SJSA1 (cell line): ENCODE results near the gene CISD1. TPM values are rescaled to one million over a fixed set of nuclear protein-coding genes. Genes with fewer than 3 reads are reported as not detected.
"Not testable (repeated sequence)": the region's sequence is repeated elsewhere in the genome, so short reads cannot be mapped to it uniquely, and the experiment has no call there.

Experiments
- DNase-seq, 2 experiments: peaks; one replicate each; pipeline ENCODE4 v3.0.0-alpha.2; 2015 to 2020; ENCODE audit warnings: low spot score in 2 of 2, low read depth in 1 of 2
- H3K27ac ChIP-seq: fragments of 250-450 bp; sonication (Bioruptor Pico); 2 replicates; pipeline ENCODE4 v1.5.1; 2020; ENCODE audit warnings: mild to moderate bottlenecking, moderate library complexity
- H3K27me3 ChIP-seq: fragments of 250-450 bp; sonication (Bioruptor Pico); replicated peaks from 2 replicates; pipeline ENCODE4 v1.5.1; 2020; ENCODE audit warnings: mild to moderate bottlenecking, moderate library complexity
- H3K36me3 ChIP-seq: fragments of 250-450 bp; sonication (Bioruptor Pico); 2 replicates; pipeline ENCODE4 v1.5.1; 2020; ENCODE audit warnings: mild to moderate bottlenecking
- H3K4me1 ChIP-seq: fragments of 250-450 bp; sonication (Bioruptor Pico); replicated peaks from 2 replicates; pipeline ENCODE4 v1.6.1; 2021; ENCODE audit warnings: mild to moderate bottlenecking
- H3K4me3 ChIP-seq: fragments of 250-450 bp; sonication (Bioruptor Pico); 2 replicates; pipeline ENCODE4 v1.5.1; 2020; ENCODE audit warnings: mild to moderate bottlenecking
- H3K9me3 ChIP-seq: fragments of 250-450 bp; sonication (Bioruptor Pico); replicated peaks from 2 replicates; pipeline ENCODE4 v1.5.1; 2020; ENCODE audit warnings: mild to moderate bottlenecking
- total RNA-seq: library from RNA; depleted of rRNA; stranded (reverse); fragments of >200 nt; shearing (Covaris generic); gene quantifications from 2 replicates; pipeline ENCODE4 v1.2.3, GENCODE V29; 2014; rRNA removed

The CISD1 gene
- 38.5 and 52.3 TPM in 2 replicates for total RNA-seq

DNA sequence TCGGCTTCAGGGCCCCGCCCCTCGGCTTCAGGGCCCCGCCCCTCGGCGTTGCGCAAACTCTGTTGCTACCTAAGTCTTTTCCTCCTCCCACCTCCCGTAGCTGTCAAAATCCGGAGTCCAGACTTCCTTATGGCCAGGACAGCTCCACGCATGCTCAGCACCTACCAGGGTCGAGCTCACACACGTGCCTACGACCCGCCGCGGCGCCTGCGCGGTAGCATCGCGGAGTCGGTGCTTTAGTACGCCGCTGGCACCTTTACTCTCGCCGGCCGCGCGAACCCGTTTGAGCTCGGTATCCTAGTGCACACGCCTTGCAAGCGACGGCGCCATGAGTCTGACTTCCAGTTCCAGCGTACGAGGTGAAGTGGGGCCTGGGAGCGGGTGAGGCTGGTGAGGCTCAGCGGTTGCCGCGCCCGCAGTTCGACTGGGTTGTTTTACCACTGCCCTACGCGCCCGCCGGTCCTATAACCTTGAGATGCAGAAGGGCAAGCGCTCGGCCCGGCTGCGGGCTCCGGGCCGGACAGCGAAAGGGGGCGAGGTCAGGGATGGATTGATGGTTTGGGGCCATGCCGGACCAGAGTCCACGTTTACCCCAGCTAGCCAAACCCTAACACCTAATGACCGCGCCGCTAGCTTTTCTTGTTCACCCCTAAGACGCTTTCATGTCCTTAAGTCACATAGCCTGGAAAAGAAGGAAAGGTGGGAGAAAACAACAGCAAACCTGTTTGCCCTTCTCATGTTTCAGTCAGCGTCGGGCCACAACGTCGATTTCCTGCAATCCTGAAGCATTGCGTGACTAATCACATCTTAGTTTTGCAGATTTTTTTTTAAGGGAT, at the start of gene CISD1:
Gene CISD1, plus strand, starts transcription at position 217 of the 836 bp plus-strand sequence. Its CDS starts 112 bp downstream, at position 329.
- peak; percentile 95 to 98 for DNase-seq
- peak within 1 kb of the TSS; percentile 79 for H3K27ac ChIP-seq
- peaks cover 25% of the 10 kb centered on the region for H3K4me1 ChIP-seq
- no peaks in the 10 kb centered on the region for H3K27me3 ChIP-seq
- peaks cover 4% of the 10 kb centered on the region; the same call in 1 of the 2 replicates for H3K36me3 ChIP-seq
- peak within 1 kb of the TSS; percentile 60 for H3K4me3 ChIP-seq
- H3K9me3 ChIP-seq: no peaks in the 10 kb centered on the region

DNA sequence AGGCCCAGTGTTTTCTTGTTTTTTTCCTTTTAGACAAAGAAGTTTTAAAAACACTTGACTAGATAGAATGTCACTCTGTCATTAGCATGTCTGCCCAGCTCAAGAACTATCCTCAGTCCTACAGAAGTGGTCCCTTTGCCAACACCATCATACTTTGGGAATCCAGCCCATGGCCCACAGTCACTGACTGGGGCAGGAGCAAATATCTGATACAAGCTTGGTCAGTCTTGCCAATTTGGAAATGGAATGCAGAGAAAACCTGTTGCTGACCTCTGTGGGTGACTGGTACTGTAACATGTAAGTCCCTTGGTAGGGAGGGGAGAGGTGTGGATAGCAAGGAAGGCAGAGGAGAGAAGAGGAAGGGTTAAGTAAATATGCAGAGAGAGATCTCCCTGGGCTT, 49.1 kb upstream of the CISD1 start:
- no peak overlapping the region for H3K4me3 ChIP-seq
- no peaks in the 10 kb centered on the region for H3K27me3 ChIP-seq
- H3K36me3 ChIP-seq: no peaks in the 10 kb centered on the region
- no peaks in the 10 kb centered on the region for H3K9me3 ChIP-seq
- no peak for DNase-seq
- H3K4me1 ChIP-seq: peaks cover 12% of the 10 kb centered on the region
- no peak overlapping the region for H3K27ac ChIP-seq

DNA sequence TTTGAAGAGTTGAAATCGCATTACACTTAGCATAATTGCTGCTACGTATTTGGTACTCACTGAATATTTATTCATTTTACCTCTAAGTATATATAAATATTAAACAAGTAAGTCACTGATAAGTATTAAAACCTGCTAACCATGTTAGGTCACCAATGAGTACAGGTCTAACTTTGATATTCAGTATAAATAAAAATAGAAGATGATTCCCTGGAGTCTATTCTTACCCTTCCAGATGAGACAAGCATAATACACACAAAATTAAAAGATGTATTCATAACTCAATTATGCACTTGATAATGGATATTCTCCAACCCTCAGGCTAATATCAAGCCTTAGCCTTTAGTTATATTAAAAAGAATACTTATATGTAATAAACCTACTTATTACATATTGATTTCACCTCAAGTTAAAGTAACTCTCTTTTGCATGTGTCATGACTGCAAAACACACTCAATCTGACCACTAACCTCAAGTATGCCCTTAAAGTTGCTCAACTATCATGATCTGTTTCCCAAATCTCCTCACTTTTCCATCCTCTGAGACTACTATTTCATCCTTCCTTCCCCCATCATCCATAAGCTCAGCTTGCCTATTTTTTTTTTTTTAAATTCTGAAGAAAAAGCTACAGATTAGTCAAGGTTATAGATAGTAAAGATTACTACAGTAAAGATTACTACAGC, 48.1 kb upstream of the CISD1 start:
- Histone ChIP-seq H3K27me3 (no peaks in the 10 kb centered on the region), H3K4me1 (peaks cover 12% of the 10 kb centered on the region), H3K27ac (no peak overlapping the region), H3K36me3 (no peaks in the 10 kb centered on the region; the same call in 1 of the 2 replicates), H3K4me3 (no peak overlapping the region), H3K9me3 (no peaks in the 10 kb centered on the region)
- no peak for DNase-seq

DNA sequence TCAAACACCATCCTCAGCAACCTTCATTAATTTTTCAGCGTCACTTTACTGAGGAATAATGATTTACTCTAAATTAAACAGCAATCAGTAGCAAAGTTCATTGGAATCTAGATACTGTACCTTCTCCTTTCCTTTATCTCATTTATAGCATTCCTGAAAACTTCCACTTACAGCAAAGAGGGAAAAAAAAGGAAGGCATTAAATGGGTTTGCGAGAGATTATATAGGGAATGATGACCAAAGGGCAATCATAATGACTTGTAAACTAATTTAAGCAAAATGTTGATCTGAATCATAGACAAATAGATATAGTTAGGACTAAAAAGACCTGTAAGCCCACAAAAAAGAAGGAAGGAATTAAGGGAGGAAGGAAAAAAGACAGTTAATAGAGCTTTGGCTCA, 43.3 kb upstream of the CISD1 start:
- H3K4me1 ChIP-seq: no peaks in the 10 kb centered on the region
- no peaks in the 10 kb centered on the region for H3K27me3 ChIP-seq
- no peaks in the 10 kb centered on the region for H3K9me3 ChIP-seq
- H3K4me3 ChIP-seq: no peak overlapping the region
- H3K27ac ChIP-seq: no peak overlapping the region
- no peak for DNase-seq
- H3K36me3 ChIP-seq: peaks cover 5% of the 10 kb centered on the region; the same call in 1 of the 2 replicates

DNA sequence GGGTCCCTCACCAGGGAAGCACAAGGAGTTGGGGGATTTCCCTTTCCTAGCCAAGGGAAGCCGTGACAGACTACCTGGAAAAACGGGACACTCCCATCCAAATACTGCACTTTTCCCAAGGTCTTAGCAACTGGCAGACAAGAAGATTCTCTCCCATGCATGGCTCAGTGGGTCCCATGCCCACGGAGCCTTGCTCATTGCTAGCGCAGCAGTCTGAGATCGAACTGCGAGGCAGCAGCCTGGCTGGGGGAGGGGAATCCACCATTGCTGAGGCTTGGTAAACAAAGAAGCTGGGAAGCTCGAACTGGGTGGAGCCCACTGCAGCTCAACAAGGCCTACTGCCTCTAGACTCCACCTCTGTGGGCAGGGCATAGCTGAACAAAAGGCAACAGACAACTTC, 39.1 kb upstream of the CISD1 start:
- not testable (repeated sequence) for H3K36me3 ChIP-seq, H3K27ac ChIP-seq, H3K27me3 ChIP-seq, H3K4me1 ChIP-seq, H3K9me3 ChIP-seq, DNase-seq, H3K4me3 ChIP-seq

DNA sequence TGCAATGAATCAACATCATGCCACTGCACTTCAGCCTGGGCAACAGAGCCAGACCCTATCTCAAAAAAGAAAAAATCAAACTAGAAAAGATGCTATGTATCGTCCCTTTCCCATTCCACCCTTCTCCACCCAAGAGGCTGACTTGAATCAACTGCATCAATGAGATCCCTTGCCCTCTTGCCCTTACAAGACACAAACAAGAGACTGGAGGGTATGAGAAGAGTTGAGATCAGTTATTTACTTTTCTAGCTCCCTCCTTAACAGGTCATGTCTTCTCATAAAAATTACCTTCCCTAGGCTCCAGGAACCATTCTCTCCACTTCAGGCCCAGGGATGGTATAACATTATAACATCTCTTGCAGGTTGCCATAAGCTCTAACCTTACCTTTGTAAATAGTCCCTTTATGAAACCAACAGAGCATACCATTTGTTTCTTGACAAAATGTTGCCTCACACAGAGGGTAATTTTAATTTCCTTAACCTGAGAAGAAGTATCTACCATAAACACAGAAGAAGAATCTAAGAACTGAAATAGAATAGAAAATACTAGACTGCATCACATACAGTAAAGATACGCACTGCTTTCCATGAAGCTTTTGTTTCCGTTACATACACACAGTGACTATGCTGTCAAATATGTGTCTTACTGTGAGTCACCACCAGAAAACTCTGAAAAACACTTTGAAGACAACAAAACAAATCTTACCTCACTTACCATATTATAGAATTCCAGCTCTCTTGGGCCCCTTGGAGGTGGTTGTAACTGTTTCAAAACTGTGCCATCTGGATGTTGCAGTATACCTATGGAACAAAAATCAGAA, 31.7 kb upstream of the CISD1 start:
- peak; percentile 46 to 92 for DNase-seq
- no peaks in the 10 kb centered on the region for H3K27me3 ChIP-seq
- H3K9me3 ChIP-seq: no peaks in the 10 kb centered on the region
- 0 out of 2 replicates have a peak, but pooled peaks cover 7% of the 10 kb centered on the region for H3K36me3 ChIP-seq
- peaks cover 52% of the 10 kb centered on the region for H3K4me1 ChIP-seq
- no peak overlapping the region for H3K4me3 ChIP-seq
- peak overlapping the region; percentile 85 for H3K27ac ChIP-seq

DNA sequence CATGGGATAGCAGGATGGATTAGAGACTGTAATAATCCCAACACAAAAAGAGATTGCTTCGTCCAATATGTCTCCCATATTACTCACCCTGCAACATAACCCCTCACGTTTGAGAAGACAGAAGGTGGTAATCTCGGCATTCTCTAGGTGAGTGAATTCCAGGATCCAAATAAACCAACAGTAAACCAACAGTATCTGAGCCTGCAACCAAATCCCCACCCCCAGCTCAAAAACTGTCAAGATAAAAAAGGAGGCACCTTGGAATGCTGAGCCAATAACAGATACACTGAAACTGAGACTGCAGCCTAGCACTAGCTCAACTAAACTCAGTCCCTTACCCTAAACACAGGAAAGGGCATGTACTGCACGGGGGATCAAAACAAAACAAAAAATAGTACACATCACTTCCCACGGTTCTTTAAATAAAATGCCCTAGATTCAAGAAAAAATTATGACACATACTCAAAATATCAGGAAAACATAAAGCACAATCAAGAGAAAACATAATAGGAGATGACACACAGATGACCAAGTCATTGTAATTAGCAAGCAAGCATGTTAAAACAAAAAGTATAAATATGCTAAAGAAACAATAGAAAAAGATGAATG, 29.3 kb upstream of the CISD1 start:
- Histone ChIP-seq H3K4me1 (peaks cover 52% of the 10 kb centered on the region), H3K4me3 (no peak overlapping the region), H3K27me3 (no peaks in the 10 kb centered on the region), H3K9me3 (no peaks in the 10 kb centered on the region), H3K27ac (peak overlapping the region; percentile 85), H3K36me3 (0 out of 2 replicates have a peak, but pooled peaks cover 7% of the 10 kb centered on the region)
- DNase-seq: peak in 1 of 2 experiments; percentile 71

DNA sequence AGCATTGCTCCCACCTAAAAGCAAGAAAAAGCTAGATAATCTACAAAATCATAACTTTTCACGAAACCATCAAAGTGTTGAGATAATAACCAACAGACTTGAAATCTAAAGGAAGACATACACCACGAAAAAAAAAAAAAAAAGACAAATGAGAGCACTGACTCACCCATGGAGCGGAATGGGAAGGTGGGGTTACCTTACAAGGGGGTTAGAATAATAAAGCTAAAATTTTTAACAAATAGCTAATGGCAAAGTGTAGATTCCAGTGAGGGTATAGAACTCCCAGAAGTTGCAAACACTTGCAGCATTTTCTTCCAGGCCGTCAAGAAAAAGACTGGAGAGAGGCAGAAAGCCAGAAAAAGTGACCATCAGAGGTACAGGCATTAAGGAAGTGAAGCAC, 28.4 kb upstream of the CISD1 start:
- H3K27me3 ChIP-seq: no peaks in the 10 kb centered on the region
- 0 out of 2 replicates have a peak, but pooled peaks cover 3% of the 10 kb centered on the region for H3K36me3 ChIP-seq
- no peak overlapping the region for H3K4me3 ChIP-seq
- peak in 1 of 2 experiments; percentile 60 for DNase-seq
- H3K27ac ChIP-seq: peak overlapping the region; percentile 85
- no peaks in the 10 kb centered on the region for H3K9me3 ChIP-seq
- H3K4me1 ChIP-seq: peaks cover 52% of the 10 kb centered on the region

DNA sequence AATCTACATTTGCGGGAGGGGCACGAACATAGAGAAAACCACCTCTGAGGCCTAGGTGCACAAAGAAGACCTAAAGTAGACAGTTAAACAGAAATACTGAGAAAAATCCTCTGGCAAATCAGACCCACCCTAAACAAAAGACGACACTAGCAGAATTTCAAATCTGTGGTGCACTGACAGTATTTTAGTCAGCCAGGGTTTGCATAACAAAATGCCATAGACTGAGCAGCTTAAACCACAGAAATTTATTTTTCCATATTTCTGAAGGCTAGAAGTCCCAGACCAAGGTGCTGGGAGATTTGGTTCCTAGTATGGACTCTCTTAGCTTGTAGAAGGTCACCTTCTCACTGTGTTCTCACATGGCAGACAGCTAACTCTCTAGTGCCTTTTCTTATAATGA, 27.6 kb upstream of the CISD1 start:
- Histone ChIP-seq H3K4me3 (no peak overlapping the region), H3K36me3 (no peaks in the 10 kb centered on the region), H3K27me3 (no peaks in the 10 kb centered on the region), H3K4me1 (peaks cover 52% of the 10 kb centered on the region), H3K9me3 (no peaks in the 10 kb centered on the region), H3K27ac (peak overlapping the region; percentile 85)
- DNase-seq: peak in 1 of 2 experiments; percentile 41

DNA sequence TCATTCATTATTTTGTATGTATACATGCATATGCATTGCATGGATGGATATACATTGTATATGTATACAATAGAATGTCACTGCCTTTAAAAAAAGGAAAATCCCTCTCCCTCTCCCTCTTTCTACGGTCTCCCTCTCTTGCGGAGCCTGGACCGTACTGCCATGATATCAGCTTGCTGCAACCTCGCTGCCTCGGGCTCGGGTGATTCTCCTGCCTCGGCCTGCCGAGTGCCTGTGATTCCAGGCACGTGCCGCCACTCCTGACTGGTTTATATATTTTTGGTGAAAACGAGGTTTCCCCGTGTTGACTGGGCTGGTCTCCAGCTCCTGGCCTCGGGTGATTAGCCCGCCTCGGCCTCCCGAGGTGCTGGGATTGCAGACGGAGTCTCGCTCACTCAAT, 25.7 kb upstream of the CISD1 start:
- no peaks in the 10 kb centered on the region for H3K9me3 ChIP-seq
- no peak for DNase-seq

DNA sequence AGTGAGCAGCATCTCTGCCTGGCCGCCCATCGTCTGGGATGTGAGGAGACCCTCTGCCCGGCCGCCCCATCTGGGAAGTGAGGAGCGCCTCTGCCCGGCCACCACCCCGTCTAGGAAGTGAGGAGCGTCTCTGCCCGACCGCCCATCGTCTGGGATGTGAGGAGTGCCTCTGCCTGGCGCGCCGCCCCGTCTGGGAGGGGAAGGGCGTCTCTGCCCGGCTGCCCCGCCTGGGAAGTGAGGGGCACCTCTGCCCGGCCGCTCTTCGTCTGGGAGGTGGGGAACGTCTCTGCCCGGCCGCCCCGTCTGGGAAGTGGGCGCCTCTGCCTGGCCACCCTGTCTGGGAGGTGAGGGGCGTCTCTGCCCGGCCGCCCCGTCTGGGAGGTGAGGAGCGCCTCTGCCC, 25.2 kb upstream of the CISD1 start:
- not testable (repeated sequence) for H3K4me3 ChIP-seq, H3K27ac ChIP-seq, H3K27me3 ChIP-seq, H3K9me3 ChIP-seq, H3K36me3 ChIP-seq, DNase-seq
- H3K4me1 ChIP-seq: peaks cover 29% of the 10 kb centered on the region

More for the DNA sequence above, 25.7 kb upstream of the CISD1 start:
- H3K4me3 ChIP-seq: no peak overlapping the region
- H3K36me3 ChIP-seq: no peaks in the 10 kb centered on the region
- H3K27me3 ChIP-seq: no peaks in the 10 kb centered on the region
- no peak overlapping the region for H3K27ac ChIP-seq
- peaks cover 35% of the 10 kb centered on the region for H3K4me1 ChIP-seq

DNA sequence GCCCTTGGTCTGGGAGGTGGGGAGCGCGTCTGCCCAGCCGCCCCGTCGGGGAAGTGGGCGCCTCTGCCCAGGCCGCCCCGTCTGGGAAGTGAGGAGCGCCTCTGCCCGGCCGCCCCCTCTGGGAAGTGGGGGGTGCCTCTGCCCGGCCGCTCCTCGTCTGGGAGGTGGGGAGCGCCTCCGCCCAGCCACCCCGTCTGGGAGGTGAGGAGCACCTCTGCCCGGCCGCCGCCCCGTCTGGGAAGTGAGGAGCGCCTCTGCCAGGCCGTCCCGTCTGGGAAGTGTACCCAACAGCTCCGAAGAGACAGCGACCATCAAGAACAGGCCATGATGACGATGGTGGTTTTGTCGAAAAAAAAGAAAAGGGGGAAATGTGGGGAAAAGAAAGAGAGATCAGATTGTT, 24.7 kb upstream of the CISD1 start:
- peaks cover 25% of the 10 kb centered on the region for H3K4me1 ChIP-seq
- H3K36me3 ChIP-seq, H3K27me3 ChIP-seq, H3K9me3 ChIP-seq, H3K27ac ChIP-seq, DNase-seq, H3K4me3 ChIP-seq: not testable (repeated sequence)

DNA sequence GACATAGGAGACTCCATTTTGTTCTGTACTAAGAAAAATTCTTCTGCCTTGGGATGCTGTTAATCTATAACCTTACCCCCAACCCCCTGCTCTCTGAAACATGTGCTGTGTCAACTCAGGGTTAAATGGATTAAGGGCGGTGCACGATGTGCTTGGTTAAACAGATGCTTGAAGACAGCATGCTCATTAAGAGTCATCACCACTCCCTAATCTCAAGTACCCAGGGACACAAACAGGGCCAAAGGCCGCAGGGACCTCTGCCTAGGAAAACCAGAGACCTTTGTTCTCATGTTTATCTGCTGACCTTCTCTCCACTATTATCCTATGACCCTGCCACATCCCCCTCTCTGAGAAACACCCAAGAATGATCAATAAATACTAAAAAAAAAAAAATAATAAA, 24.3 kb upstream of the CISD1 start:
- H3K9me3 ChIP-seq, H3K27ac ChIP-seq, H3K4me3 ChIP-seq, DNase-seq, H3K27me3 ChIP-seq, H3K36me3 ChIP-seq: not testable (repeated sequence)
- peaks cover 21% of the 10 kb centered on the region for H3K4me1 ChIP-seq
